ENCODE measurements around the gene TTF2. TPM values are rescaled to one million over a fixed set of nuclear protein-coding genes. Genes with fewer than 3 reads are reported as not detected.

The TTF2 gene
- total RNA-seq, 1 experiment from 2014 or later = 25.0 TPM

DNA sequence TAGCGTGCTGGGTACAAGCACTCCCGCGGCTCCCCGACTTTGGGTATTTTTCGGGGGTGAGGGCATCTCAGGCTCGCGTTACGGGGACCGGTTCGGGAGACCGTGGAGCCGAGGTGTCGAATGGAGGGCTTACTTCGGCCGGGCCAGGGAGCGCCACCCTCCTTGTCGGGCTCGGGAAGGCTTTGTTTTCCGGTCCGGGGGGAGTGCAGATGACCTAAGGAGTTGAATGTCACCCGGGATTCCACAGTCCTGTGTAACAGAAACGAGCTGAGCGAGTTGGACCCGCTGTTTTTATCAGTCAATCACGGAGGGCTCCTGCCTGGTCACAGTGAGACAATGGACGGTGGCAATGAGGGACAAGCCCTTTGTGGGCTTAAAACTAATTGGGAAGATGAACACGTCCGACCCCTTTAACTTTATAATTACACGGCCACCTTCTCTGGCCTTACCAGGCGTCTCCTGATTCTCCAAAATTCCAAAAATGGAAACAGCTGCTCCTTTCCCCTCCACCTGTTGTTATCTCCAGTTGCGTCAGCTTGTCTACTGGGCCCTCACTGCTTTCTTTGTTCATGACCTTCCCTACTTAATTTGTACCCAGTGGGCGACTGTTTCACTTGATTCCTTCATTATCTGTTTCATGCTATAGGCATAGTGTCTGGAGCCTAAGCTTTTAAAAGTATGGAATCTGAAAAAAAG, 62.4 kb downstream of the TTF2 start:
- DNase-seq (ENCODE audit: low read depth in 1 of 2, low spot score in 2 of 2) = no peak
- Histone ChIP-seq H3K27ac (no peak overlapping the region; the same call in 1 of the 2 replicates), H3K36me3 (no peaks in the 10 kb centered on the region), H3K4me3 (peak overlapping the region; percentile 59), H3K27me3 (replicated peaks) (no peaks in the 10 kb centered on the region), H3K9me3 (replicated peaks) (no peaks in the 10 kb centered on the region), H3K4me1 (replicated peaks) (peaks cover 10% of the 10 kb centered on the region)

DNA sequence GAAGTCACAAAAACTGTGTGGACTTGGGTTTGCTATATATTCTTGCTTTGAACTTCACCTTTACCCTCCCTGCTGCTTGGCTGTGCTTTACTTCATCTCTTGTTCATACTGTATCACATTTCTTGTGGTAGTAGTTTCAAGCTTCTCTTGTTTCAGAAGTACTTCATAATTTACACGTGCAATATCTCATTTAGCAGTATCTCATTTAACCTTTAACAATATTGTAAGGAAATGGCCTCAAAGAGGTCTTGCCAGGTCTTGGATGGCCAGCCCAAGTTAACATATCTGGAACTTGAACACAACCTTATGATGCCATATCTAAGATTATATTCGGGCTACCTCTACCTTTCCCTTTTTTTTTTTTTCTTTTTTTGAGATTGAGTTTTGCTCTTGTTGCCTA, 63.1 kb downstream of the TTF2 start:
- DNase-seq (ENCODE audit: low read depth in 1 of 2, low spot score in 2 of 2) = no peak
- no peaks in the 10 kb centered on the region for H3K27me3 ChIP-seq (replicated peaks)
- H3K4me3 ChIP-seq = no peak overlapping the region
- no peaks in the 10 kb centered on the region for H3K9me3 ChIP-seq (replicated peaks)
- H3K4me1 ChIP-seq (replicated peaks) = peaks cover 10% of the 10 kb centered on the region
- H3K27ac ChIP-seq = no peak overlapping the region
- no peaks in the 10 kb centered on the region for H3K36me3 ChIP-seq

DNA sequence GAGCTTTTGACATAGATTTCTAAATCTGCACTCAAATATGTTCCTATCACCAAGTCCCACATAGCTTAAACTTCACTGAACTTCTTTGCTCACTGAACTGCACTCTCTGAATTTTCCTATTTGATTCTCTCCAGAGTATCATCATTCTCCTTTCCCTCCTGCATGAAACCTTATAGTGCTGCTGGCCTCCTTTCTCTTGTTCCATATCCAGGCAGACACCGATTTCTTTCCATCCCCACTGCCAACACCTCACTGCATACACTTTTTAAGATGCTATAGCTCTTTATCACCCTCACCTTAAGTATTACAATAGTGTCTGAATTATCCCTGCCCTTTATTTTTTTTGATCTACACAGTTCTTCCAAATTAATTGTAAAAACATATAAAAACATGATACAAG, 64.5 kb downstream of the TTF2 start:
- H3K4me1 ChIP-seq (replicated peaks) = peaks cover 10% of the 10 kb centered on the region
- no peak overlapping the region for H3K27ac ChIP-seq
- H3K27me3 ChIP-seq (replicated peaks) = no peaks in the 10 kb centered on the region
- H3K36me3 ChIP-seq = no peaks in the 10 kb centered on the region
- no peaks in the 10 kb centered on the region for H3K9me3 ChIP-seq (replicated peaks)
- DNase-seq (ENCODE audit: low read depth in 1 of 2, low spot score in 2 of 2) = no peak
- no peak overlapping the region for H3K4me3 ChIP-seq

DNA sequence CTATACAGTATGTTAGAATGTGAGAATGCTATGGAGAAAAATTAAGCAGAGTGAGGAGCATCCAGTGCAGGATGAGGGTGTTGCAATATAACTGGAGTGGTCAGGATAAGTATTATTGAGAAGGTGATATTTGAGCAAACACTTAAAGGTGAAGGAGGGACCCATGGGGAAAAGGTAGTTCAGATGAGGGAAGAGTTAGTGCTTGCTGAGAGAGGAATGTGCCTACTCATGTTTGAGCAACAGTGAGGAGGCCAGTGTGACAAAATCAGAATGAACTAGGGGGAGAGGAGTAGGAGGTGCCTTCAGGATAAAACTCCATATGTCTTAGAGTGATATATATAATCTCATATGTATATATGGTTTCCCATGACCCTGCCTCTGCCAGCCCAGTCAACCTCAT, 67.7 kb downstream of the TTF2 start:
- Histone ChIP-seq H3K4me3 (no peak overlapping the region), H3K27ac (no peak overlapping the region), H3K36me3 (no peaks in the 10 kb centered on the region), H3K4me1 (replicated peaks) (no peaks in the 10 kb centered on the region), H3K27me3 (replicated peaks) (no peaks in the 10 kb centered on the region), H3K9me3 (replicated peaks) (no peaks in the 10 kb centered on the region)
- no peak for DNase-seq (ENCODE audit: low read depth in 1 of 2, low spot score in 2 of 2)

DNA sequence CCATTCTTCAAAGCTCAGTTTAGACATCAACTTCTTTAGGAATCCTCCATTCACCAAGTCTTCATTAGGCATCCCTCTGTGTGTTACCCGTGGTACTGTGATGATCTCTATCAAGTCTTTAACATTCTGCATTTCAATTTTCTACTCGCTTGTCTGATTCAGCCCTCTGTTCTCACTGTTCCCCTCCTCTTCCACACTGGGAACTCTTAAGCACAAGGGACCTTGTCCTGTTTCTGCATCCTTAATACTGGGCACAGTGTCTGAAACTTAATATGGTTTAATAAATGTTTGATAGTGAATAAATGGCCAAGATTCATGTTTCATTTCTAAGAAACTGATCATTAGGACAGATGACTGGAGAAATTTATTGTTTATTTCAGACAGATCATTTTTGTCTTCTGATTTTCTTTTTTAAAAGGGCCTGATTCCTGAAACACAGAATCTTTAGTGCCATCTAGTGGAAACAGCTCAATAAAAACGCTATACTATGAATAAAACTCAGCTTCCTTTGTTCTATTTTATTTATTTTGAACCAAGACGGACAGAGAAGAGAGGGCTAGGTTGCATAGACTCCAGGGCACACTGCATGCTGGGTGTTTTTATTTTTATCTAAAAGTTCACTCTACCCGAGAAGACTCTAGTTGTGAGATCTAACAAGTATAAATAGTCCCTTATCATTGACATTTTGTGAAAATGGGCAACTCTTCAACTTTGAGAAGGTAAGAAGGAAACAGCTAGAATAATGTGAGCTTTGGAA, 68.4 kb downstream of the TTF2 start:
- peak in 1 of 2 experiments; percentile 50 for DNase-seq (ENCODE audit: low read depth in 1 of 2, low spot score in 2 of 2)
- H3K36me3 ChIP-seq = no peaks in the 10 kb centered on the region
- H3K4me3 ChIP-seq = no peak overlapping the region
- no peak overlapping the region for H3K27ac ChIP-seq
- no peaks in the 10 kb centered on the region for H3K27me3 ChIP-seq (replicated peaks)
- no peaks in the 10 kb centered on the region for H3K4me1 ChIP-seq (replicated peaks)
- H3K9me3 ChIP-seq (replicated peaks) = no peaks in the 10 kb centered on the region

DNA sequence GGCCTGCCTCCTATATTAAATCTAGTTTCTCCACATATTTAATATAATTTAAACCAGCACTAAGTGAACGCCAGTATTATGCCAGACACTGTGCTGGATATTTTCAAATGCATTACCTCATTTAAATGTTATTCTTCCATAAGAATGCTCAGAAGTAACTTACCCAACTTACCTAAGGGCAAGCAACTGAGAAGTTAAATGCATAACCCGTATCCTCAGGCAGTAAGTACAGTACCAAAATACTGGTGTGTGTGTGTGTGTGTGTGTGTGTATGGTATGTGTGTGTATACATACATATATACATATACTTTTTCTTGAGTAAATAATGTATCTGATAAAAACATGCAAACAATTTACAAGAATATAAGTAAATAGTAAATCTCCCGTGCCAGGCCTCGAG, 70.4 kb downstream of the TTF2 start:
- Histone ChIP-seq H3K36me3 (no peaks in the 10 kb centered on the region), H3K4me1 (replicated peaks) (no peaks in the 10 kb centered on the region)
- no peak for DNase-seq (ENCODE audit: low read depth in 1 of 2, low spot score in 2 of 2)

DNA sequence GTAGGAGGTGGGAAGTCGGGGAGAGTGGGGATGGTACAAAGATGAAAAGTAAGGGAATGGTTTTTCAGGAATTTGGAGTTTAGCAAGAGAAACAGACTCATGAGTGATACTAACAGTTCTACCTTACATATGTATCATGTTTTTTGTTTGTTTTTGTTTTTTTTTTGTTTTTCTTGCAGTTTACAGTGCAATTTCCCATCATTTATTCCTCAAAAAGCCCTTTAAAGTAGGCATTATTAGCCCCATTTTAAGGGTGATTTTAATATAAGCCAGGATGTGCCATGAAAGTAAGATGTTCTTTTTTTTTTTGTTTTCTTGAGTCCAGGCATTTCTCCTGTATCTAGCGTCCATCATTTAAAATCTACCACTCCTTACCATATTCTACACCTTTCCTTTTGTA, 75.2 kb downstream of the TTF2 start:
- no peak for DNase-seq (ENCODE audit: low read depth in 1 of 2, low spot score in 2 of 2)
- Histone ChIP-seq H3K4me1 (replicated peaks) (no peaks in the 10 kb centered on the region), H3K36me3 (no peaks in the 10 kb centered on the region), H3K9me3 (replicated peaks) (no peaks in the 10 kb centered on the region), H3K27me3 (replicated peaks) (no peaks in the 10 kb centered on the region), H3K4me3 (no peak overlapping the region), H3K27ac (no peak overlapping the region)

More for the DNA sequence above, 70.4 kb downstream of the TTF2 start:
- H3K27me3 ChIP-seq (replicated peaks) = no peaks in the 10 kb centered on the region
- no peak overlapping the region for H3K4me3 ChIP-seq
- H3K9me3 ChIP-seq (replicated peaks) = no peaks in the 10 kb centered on the region
- H3K27ac ChIP-seq = no peak overlapping the region

DNA sequence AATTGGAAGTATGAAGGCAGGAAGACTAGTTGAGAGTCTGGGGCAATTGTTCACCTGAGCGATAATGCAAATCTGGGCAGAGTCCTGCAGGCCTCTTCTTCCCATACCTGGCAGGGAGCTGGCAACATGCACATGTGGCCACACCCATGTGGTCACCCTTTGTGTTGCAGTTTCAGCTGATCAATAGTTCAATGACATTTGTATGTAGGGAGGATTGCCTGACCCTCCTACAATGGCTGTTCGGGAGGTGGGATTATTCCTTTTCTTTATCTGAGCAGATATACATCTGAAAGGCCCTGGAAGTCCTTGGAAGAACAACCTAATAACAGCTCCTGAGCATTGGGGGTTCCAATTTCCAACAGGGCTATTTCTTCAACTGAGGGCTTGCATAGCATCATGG, 76.6 kb downstream of the TTF2 start:
- H3K27ac ChIP-seq = no peak overlapping the region
- H3K36me3 ChIP-seq = no peaks in the 10 kb centered on the region
- H3K27me3 ChIP-seq (replicated peaks) = no peaks in the 10 kb centered on the region
- no peaks in the 10 kb centered on the region for H3K4me1 ChIP-seq (replicated peaks)
- H3K4me3 ChIP-seq = no peak overlapping the region
- DNase-seq (ENCODE audit: low read depth in 1 of 2, low spot score in 2 of 2) = no peak
- H3K9me3 ChIP-seq (replicated peaks) = no peaks in the 10 kb centered on the region

DNA sequence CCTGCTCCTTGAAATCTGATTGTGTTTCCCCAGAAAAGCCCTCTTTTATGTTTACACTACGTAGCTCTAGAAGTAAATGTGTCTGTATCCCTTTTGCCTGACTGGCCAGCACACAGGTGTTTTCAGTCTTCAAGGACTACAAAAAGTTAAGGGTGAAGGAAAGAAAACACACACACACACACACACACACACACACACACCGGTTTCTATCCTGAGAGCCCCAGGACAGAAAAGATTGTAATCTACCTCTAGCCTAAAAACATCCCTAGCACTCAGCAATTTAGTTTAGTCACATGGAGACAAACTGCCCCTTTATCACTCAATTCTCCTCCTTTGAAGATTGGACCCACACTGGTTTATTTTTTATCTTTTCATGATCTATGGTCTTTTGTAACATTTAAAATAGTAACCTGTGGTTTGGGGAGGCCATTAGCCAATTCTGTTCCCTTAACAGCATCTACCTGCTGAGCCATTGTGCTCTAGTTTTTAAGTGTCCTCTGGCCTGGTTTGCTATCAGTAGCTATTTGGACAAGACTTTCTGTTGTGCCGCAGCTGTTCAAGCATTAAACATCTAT, 77.2 kb downstream of the TTF2 start:
- Histone ChIP-seq H3K9me3 (replicated peaks) (no peaks in the 10 kb centered on the region), H3K4me1 (replicated peaks) (peaks cover 2% of the 10 kb centered on the region; the same call in 1 of the 2 replicates), H3K4me3 (no peak overlapping the region), H3K36me3 (no peaks in the 10 kb centered on the region), H3K27me3 (replicated peaks) (no peaks in the 10 kb centered on the region), H3K27ac (no peak overlapping the region)
- no peak for DNase-seq (ENCODE audit: low read depth in 1 of 2, low spot score in 2 of 2)

DNA sequence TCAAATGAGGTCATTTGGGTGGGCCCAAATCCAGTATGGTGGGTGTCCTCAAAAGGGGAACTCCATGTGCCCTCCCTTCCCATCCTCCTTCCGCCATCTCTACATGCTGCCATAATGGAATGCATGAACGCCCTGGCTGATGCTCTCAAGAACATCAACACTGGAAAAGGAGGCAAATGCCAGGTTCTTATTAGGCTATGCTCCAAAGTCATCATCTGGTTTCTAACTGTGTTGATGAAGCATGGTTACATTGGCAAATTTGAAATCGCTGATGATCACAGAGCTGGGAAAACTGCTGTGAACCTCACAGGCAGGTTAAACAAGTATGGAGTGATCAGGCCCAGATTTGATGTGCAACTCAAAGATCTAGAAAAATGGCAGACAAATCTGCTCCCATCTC, 78.0 kb downstream of the TTF2 start:
- Histone ChIP-seq H3K27ac (no peak overlapping the region), H3K27me3 (replicated peaks) (no peaks in the 10 kb centered on the region), H3K9me3 (replicated peaks) (no peaks in the 10 kb centered on the region), H3K4me1 (replicated peaks) (peaks cover 5% of the 10 kb centered on the region; the same call in 1 of the 2 replicates), H3K4me3 (no peak overlapping the region), H3K36me3 (no peaks in the 10 kb centered on the region)
- DNase-seq (ENCODE audit: low read depth in 1 of 2, low spot score in 2 of 2) = no peak

DNA sequence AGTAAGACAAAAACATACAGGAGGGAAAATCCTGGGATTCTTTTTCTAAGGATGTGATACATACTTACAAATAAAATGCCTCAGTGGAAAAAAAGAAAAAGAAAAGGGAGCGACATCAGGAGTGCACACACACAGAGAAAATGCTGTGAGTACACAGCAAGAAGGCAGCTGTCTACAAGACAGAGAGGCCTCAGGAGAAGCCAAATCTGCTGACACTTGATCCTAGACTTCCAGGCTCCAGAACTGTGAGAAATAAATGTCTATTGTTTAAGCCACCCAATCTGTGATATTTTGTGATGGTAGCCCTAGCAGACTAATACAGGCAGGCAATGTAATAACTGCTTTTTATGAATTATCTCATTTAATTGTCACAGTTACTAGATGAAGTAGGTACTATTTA, 78.4 kb downstream of the TTF2 start:
- H3K4me1 ChIP-seq (replicated peaks) = peaks cover 5% of the 10 kb centered on the region; the same call in 1 of the 2 replicates
- no peaks in the 10 kb centered on the region for H3K27me3 ChIP-seq (replicated peaks)
- no peak for DNase-seq (ENCODE audit: low read depth in 1 of 2, low spot score in 2 of 2)
- H3K27ac ChIP-seq = no peak overlapping the region
- no peaks in the 10 kb centered on the region for H3K9me3 ChIP-seq (replicated peaks)
- H3K4me3 ChIP-seq = no peak overlapping the region
- no peaks in the 10 kb centered on the region for H3K36me3 ChIP-seq

DNA sequence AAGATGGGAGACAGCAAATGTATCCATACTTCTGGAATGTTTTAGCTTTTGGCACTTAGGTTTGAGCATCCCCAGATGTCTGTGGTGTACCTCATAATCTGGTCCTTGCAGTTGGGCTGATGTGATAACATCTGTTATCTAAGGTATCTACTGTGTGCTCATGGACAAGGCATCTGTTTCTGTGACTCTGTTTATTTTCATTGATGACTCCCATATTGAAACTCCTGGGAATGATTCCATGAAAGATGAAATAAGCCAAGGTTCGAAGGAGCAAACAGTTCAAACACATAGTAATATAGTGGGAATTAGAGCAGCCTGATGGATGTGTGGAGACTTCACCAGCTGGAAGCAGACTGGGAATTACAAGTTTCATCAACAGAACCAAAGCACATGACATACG, 82.1 kb downstream of the TTF2 start:
- Histone ChIP-seq H3K27me3 (replicated peaks) (no peaks in the 10 kb centered on the region), H3K27ac (no peak overlapping the region), H3K4me3 (no peak overlapping the region), H3K9me3 (replicated peaks) (no peaks in the 10 kb centered on the region), H3K4me1 (replicated peaks) (peaks cover 18% of the 10 kb centered on the region), H3K36me3 (no peaks in the 10 kb centered on the region)
- no peak for DNase-seq (ENCODE audit: low read depth in 1 of 2, low spot score in 2 of 2)

DNA sequence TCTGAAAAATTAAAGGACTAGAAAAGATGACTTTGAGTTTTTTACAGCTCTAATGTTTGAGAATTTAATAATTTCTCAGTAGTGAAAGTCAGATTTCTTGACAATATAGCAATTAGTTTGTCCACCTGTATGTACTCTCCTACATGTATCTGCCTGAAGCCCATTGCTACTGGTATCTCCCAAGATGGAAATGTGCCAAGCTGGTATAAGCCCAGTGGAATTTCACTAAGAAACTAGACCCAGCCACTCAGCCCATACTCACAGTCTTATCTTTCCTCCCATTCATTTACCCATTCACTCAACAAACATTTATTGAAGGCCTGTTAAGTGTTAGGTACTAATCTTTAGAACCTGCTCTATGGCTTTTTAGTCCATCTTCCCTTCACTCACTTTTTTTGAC, 83.0 kb downstream of the TTF2 start:
- Histone ChIP-seq H3K4me1 (replicated peaks) (peaks cover 28% of the 10 kb centered on the region), H3K9me3 (replicated peaks) (no peaks in the 10 kb centered on the region), H3K36me3 (no peaks in the 10 kb centered on the region), H3K4me3 (no peak overlapping the region), H3K27ac (no peak overlapping the region), H3K27me3 (replicated peaks) (no peaks in the 10 kb centered on the region)
- no peak for DNase-seq (ENCODE audit: low read depth in 1 of 2, low spot score in 2 of 2)

DNA sequence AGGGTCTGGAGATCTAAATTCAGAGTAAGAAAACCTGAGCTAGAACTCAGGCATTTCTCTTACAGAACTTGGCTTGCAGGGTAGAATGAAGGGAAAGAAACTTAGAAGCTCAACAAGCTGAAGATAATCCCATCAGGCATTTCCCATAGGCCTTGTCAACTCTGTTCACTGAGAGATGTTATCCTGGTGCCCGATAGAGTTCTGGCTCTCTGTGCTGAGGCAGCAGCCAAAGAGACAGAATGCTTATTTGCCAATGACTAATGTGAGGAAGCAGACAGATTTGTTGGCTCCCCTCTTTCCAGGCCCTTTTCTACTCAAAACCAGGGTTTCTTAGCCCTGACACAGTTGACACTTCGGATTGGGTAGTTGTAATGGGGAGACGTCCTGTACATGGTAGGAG, 83.7 kb downstream of the TTF2 start:
- H3K27me3 ChIP-seq (replicated peaks) = no peaks in the 10 kb centered on the region
- H3K4me3 ChIP-seq = no peak overlapping the region
- no peaks in the 10 kb centered on the region for H3K36me3 ChIP-seq
- H3K9me3 ChIP-seq (replicated peaks) = no peaks in the 10 kb centered on the region
- DNase-seq (ENCODE audit: low read depth in 1 of 2, low spot score in 2 of 2) = no peak
- peaks cover 29% of the 10 kb centered on the region for H3K4me1 ChIP-seq (replicated peaks)
- H3K27ac ChIP-seq = no peak overlapping the region

Data from SJSA1 (cell line).